H9 (cell line): ENCODE results near the gene ACAP1. TPM values are rescaled to one million over a fixed set of nuclear protein-coding genes. Genes with fewer than 3 reads are reported as not detected.

Experiments
- DNase-seq: peaks from one replicate; pipeline ENCODE4 v3.0.0-alpha.2; 2017
- H2AFZ ChIP-seq: one replicate; pipeline ENCODE4 v1.6.1; 2013; ENCODE audit warnings: mild to moderate bottlenecking, low read length, control low read depth, moderate library complexity
- H2AK5ac ChIP-seq: 2 replicates; pipeline ENCODE4 v1.6.1; 2013; ENCODE audit warnings: low read length, control low read depth, mixed read lengths; ENCODE audit not compliant: insufficient read length
- H2BK120ac ChIP-seq: one replicate; pipeline ENCODE4 v1.6.1; 2013; ENCODE audit warnings: low read depth, mild to moderate bottlenecking, low read length, control low read depth, inconsistent platforms; ENCODE audit not compliant: poor library complexity, severe bottlenecking
- H2BK12ac ChIP-seq: 2 replicates; pipeline ENCODE4 v1.6.1; 2013; ENCODE audit warnings: low read length, control low read depth, mixed read lengths, low read depth; ENCODE audit not compliant: insufficient read length
- H2BK15ac ChIP-seq: 2 replicates; pipeline ENCODE4 v1.6.1; 2013; ENCODE audit warnings: low read depth, low read length, control low read depth
- H2BK20ac ChIP-seq: one replicate; pipeline ENCODE4 v1.6.1; 2013; ENCODE audit warnings: low read depth, mild to moderate bottlenecking, low read length, control low read depth, inconsistent platforms; ENCODE audit not compliant: poor library complexity, severe bottlenecking
- H2BK5ac ChIP-seq: 2 replicates; pipeline ENCODE4 v1.6.1; 2013; ENCODE audit warnings: low read length, control low read depth, mixed read lengths; ENCODE audit not compliant: insufficient read length
- H3K14ac ChIP-seq: 2 replicates; pipeline ENCODE4 v1.6.1; 2013; ENCODE audit warnings: low read length, control low read depth; ENCODE audit not compliant: insufficient read depth
- H3K18ac ChIP-seq: 2 replicates; pipeline ENCODE4 v1.6.1; 2013; ENCODE audit warnings: low read depth, mild to moderate bottlenecking, mixed read lengths, low read length, control low read depth; ENCODE audit not compliant: insufficient read length
- H3K23ac ChIP-seq: 2 replicates; pipeline ENCODE4 v1.6.1; 2013; ENCODE audit warnings: low read length, control low read depth, mixed read lengths, low read depth; ENCODE audit not compliant: insufficient read length
- H3K23me2 ChIP-seq: 2 replicates; pipeline ENCODE4 v1.6.1; 2013; ENCODE audit warnings: low read depth, mild to moderate bottlenecking, mixed read lengths, low read length, control low read depth; ENCODE audit not compliant: insufficient read length, poor library complexity, severe bottlenecking
- H3K27ac ChIP-seq: 2 replicates; pipeline ENCODE4 v1.5.1; 2013; ENCODE audit warnings: low read length, control low read depth, mixed read lengths, low read depth; ENCODE audit not compliant: insufficient read length
- H3K27me3 ChIP-seq: 2 replicates; pipeline ENCODE4 v1.6.1; 2013; ENCODE audit warnings: low read length, control low read depth, inconsistent platforms; ENCODE audit not compliant: insufficient read depth
- H3K4ac ChIP-seq: 2 replicates; pipeline ENCODE4 v1.6.1; 2013; ENCODE audit warnings: low read depth, mild to moderate bottlenecking, control low read depth, inconsistent platforms, low read length, moderate library complexity
- H3K4me1 ChIP-seq: 2 replicates; pipeline ENCODE4 v1.6.1; 2013; ENCODE audit warnings: low read length, control low read depth, inconsistent platforms; ENCODE audit not compliant: insufficient read depth
- H3K4me2 ChIP-seq: 2 replicates; pipeline ENCODE4 v1.6.1; 2013; ENCODE audit warnings: low read length, control low read depth, mixed read lengths; ENCODE audit not compliant: insufficient read length, insufficient read depth
- H3K56ac ChIP-seq: 2 replicates; pipeline ENCODE4 v1.6.1; 2013; ENCODE audit warnings: low read depth, mild to moderate bottlenecking, mixed read lengths, low read length, control low read depth; ENCODE audit not compliant: insufficient read length
- H3K79me1 ChIP-seq: 2 replicates; pipeline ENCODE4 v1.6.1; 2013; ENCODE audit warnings: low read depth, mild to moderate bottlenecking, moderate library complexity, low read length, control low read depth, inconsistent platforms; ENCODE audit not compliant: insufficient read depth, poor library complexity, severe bottlenecking
- H3K79me2 ChIP-seq: 2 replicates; pipeline ENCODE4 v1.6.1; 2013; ENCODE audit warnings: low read length, control low read depth, inconsistent platforms; ENCODE audit not compliant: insufficient read depth
- H3K9ac ChIP-seq: 2 replicates; pipeline ENCODE4 v1.6.1; 2013; ENCODE audit warnings: low read length, control low read depth, mixed read lengths; ENCODE audit not compliant: insufficient read length; ENCODE audit errors: extremely low read depth
- H3K9me3 ChIP-seq: one replicate; pipeline ENCODE4 v1.6.1; 2013; ENCODE audit warnings: low read depth, low read length, inconsistent platforms; ENCODE audit not compliant: control insufficient read depth
- H3T11ph ChIP-seq: one replicate; pipeline ENCODE4 v1.6.1; 2013; ENCODE audit warnings: mild to moderate bottlenecking, low read length, control low read depth, inconsistent platforms
- H4K20me1 ChIP-seq: one replicate; pipeline ENCODE4 v1.6.1; 2013; ENCODE audit not compliant: control insufficient read depth, insufficient read length, insufficient read depth
- H4K5ac ChIP-seq: 2 replicates; pipeline ENCODE4 v1.6.1; 2013; ENCODE audit warnings: low read depth, mild to moderate bottlenecking, mixed read lengths, low read length, control low read depth; ENCODE audit not compliant: insufficient read length
- H4K8ac ChIP-seq: replicated peaks from 2 replicates; pipeline ENCODE4 v1.6.1; 2013; ENCODE audit warnings: low read length, control low read depth, mixed read lengths, low read depth; ENCODE audit not compliant: insufficient read length
- H4K91ac ChIP-seq: 2 replicates; pipeline ENCODE4 v1.6.1; 2013; ENCODE audit warnings: low read depth, mild to moderate bottlenecking, moderate library complexity, mixed read lengths, low read length, control low read depth; ENCODE audit not compliant: insufficient read length
- H3K27ac Mint-ChIP-seq, 3 experiments: 2 replicates in 2 of 3; 3 replicates in 1 of 3; pipeline ENCODE4 v1.8.0; 2020 to 2021; ENCODE audit warnings: mixed read lengths in 3 of 3, mild to moderate bottlenecking in 1 of 3, moderate library complexity in 1 of 3
- H3K27me3 Mint-ChIP-seq: 2 replicates; pipeline ENCODE4 v1.8.0; 2021; ENCODE audit warnings: low read depth, mild to moderate bottlenecking, moderate library complexity, mixed read lengths
- H3K36me3 Mint-ChIP-seq, 3 experiments: 2 replicates in 2 of 3; 3 replicates in 1 of 3; pipeline ENCODE4 v1.8.0; 2020 to 2021; ENCODE audit warnings: low read depth in 3 of 3, mixed read lengths in 3 of 3; ENCODE audit not compliant: insufficient read depth in 1 of 3
- H3K4me1 Mint-ChIP-seq, 2 experiments: 2 replicates each; pipeline ENCODE4 v1.8.0; 2020; ENCODE audit warnings: mixed read lengths in 2 of 2
- H3K4me3 Mint-ChIP-seq, 2 experiments: 2 replicates in 1 of 2; 3 replicates in 1 of 2; pipeline ENCODE4 v1.8.0; 2020 to 2021; ENCODE audit warnings: mild to moderate bottlenecking in 2 of 2, mixed read lengths in 2 of 2, moderate library complexity in 1 of 2
- H3K9me3 Mint-ChIP-seq, 2 experiments: 2 replicates in 1 of 2; 3 replicates in 1 of 2; pipeline ENCODE4 v1.8.0; 2020; ENCODE audit warnings: mild to moderate bottlenecking in 2 of 2, mixed read lengths in 2 of 2, moderate library complexity in 1 of 2
- CTCF ChIP-seq: fragments of 200-600 bp; sonication (generic); conservative IDR thresholded peaks from 3 replicates; pipeline ENCODE4 v1.8.0; 2021; ENCODE audit warnings: antibody characterized with exemption, mild to moderate bottlenecking
- whole genome bisulfite sequencing: extraction: QIAGEN DNeasy Blood & Tissue Kit; methylation state at CpG from one replicate; pipeline ENCODE4 v1.1.7; 2013; ENCODE audit warnings: missing lambda C conversion rate, low lambda C conversion rate, mixed read lengths; ENCODE audit not compliant: insufficient read length; ENCODE audit errors: extremely low coverage; 5-methylcytosine and 5-hydroxymethylcytosine counted together
- total RNA-seq: library from RNA; stranded (reverse); gene quantifications from 2 replicates; pipeline ENCODE4 v1.2.1, GENCODE V29; 2021

The ACAP1 gene
- total RNA-seq, 1 experiment from 2014 or later = 18.2 TPM

- Histone ChIP-seq H3K9me3 (no peaks in the 10 kb centered on the region), H2BK120ac (no peak overlapping the region), H3K79me2 (peaks cover 2% of the 10 kb centered on the region; the same call in 1 of the 2 replicates), H3K4me1 (no peaks in the 10 kb centered on the region), H3K23ac (no peak overlapping the region), H4K8ac (no peak overlapping the region), H2AK5ac (no peak overlapping the region), H3K18ac (no peak overlapping the region), H3K4ac (no peak overlapping the region), H2BK15ac (no peak overlapping the region), H4K20me1 (no peaks in the 10 kb centered on the region), H3K4me2 (no peak overlapping the region), H3K23me2 (peaks cover 14% of the 10 kb centered on the region), H4K5ac (no peak overlapping the region), H4K91ac (no peak overlapping the region), H3K9ac (no peak overlapping the region), H3K56ac (no peak overlapping the region), H3K27ac (no peak overlapping the region), H2BK5ac (no peak overlapping the region), H3K79me1 (no peaks in the 10 kb centered on the region), H3K27me3 (no peaks in the 10 kb centered on the region), H2BK20ac (no peak overlapping the region), H3K14ac (no peak overlapping the region), H2BK12ac (no peak overlapping the region), H3T11ph (no peak overlapping the region), H2AFZ (no peak overlapping the region)
- H3K4me3 Mint-ChIP-seq = no peak overlapping the region
- H3K36me3 Mint-ChIP-seq = peaks cover 22 to 45% (median 45%) of the 10 kb centered on the region in 3 experiments; a peak in 6 of 7 replicates
- DNase-seq = no peak
- H3K4me1 Mint-ChIP-seq = peaks cover 14 to 15% of the 10 kb centered on the region in 2 experiments
- H3K9me3 Mint-ChIP-seq = no peaks in the 10 kb centered on the region
- H3K27ac Mint-ChIP-seq = no peak overlapping the region
- no peak for TF ChIP-seq CTCF
- no CpG with 5 or more reads among the region's 7 CpGs for WGBS
- no peaks in the 10 kb centered on the region for H3K27me3 Mint-ChIP-seq
Observed at GRCh38 chr17:7327056-7327455, 9.3 kb upstream of the ACAP1 start.
